CMK (cell line): ENCODE results near the gene SLFN13.
"Not testable (repeated sequence)": the region's sequence is repeated elsewhere in the genome, so short reads cannot be mapped to it uniquely, and the experiment has no call there.

Experiments used
- DNase-seq: peaks from one replicate; pipeline ENCODE4 v3.0.0-alpha.2; 2010; ENCODE audit warnings: low read depth

The SLFN13 gene

DNA sequence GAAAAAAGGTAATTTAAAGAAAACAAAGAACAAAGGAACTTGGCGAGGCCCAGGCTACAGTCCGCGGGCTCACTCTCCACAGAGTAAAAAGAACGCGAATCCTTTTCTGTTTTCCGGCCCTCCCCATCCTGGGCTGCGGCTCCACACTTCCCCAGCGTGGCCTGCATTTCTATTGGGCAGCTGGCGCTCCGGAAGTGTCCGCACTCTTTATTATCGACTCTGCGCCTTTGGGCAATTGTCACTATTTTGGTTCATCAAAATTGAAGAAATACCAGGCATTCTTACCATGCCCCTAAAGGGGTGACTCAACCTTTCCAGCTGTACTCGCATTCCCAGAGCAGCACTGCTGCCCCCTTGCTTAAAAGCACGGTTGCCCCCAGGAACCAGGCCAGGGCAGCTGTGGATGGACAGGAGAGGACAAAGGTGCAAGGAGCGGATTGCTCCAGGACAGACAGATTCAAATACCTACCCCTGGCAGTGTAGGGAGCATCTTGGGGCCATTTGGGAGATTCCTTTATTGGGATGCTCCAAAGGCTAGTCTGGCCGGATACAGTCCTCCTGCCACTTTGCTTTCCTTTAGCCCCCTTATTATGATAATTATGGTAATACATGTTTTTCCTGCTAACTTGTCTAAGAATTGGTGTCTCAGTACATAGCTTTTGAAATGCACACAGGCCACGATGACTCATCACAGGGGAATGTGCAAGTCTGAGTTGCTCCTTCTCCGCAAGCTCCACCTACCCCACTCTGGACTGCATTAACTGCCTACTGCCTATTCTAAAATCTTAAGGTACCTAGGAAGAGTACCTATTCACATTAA lies 15.3 kb downstream of the SLFN13 start:
- DNase-seq, result no peak

DNA sequence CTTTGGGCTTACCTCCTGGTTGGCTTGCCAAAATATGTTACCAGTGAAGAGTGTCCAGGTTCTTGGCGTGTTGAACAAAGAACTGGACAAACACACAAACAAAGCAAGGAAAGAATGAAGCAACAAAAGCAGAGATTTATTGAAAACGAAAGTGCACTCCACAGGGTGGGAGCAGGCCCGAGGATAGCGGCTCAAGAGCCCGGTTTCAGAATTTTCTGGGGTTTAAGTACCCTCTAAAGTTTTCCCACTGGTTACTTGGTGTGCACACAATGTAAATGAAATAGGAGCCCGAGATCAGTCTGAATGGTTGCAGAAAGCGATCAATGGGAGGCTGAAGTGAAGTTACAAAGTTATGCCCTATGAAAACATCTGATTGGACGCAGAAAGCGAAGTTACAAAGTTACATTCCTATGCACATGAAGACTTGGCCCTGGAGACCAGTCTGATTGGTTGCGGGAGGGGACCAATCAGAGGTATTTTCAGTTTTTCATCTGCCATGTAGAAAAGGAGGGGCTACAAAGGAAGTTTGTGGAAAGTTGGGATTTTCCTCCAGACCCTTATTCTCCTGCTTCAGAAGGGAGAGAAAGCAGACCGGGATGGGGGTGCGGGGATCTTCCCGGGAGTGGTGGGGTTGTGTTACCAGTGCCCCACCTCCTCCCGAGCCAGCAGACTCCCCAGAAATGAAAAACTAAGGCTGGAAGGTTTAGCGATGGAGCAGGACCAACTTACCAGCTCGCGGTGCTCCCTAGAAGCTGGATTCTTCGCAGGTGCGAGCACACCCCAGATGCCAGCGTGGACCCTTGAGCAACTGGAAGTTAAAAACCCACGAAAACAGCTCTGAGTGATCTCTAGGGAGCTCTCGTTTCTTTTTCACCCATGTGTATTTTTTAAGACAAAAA lies 16.1 kb downstream of the SLFN13 start, which contains the start of gene SLFN12:
Gene SLFN12, minus strand, starts transcription at position 325 of the 899 bp plus-strand sequence. CDS start 9,472 bp downstream, outside the sequence.
- no peak for DNase-seq

DNA sequence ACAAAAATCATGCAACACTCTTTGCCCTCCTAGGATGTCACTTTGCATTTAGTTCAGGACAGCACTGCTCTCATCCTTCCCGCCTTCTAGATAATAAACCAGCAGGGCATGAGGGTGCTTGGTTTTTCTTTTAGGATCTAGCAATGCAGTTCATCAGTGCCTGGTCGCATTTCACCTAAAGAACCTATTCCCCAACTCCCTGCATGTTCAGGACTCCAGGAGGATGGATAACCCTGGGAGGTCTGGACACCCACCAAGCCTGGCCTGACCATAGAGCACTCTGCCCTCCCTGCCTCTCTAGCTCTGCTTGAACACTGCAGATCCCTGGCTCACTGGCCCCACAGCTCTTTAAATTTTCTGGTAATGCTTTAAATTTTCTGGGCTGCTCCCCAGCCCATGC lies 18.9 kb downstream of the SLFN13 start:
- DNase-seq, result no peak

DNA sequence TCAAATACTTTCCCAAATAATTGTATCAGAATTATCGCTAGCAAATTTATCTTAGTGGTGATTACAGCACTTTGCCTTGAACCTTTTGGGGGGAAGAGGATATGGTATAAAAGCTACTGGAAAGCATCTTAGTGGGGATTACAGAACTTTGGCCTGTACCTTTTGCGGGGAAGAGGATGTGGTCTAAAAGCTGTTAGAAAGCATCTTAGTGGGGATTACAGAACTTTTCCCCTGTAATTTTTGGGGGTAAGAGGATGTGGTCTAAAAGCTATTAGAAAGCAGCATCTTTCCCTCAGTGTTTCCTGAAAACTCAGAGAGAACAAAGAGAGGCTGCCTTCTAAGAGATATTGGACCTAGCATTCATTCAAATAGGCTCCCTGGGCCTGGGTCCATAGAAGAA lies 20.3 kb downstream of the SLFN13 start:
- no peak for DNase-seq

DNA sequence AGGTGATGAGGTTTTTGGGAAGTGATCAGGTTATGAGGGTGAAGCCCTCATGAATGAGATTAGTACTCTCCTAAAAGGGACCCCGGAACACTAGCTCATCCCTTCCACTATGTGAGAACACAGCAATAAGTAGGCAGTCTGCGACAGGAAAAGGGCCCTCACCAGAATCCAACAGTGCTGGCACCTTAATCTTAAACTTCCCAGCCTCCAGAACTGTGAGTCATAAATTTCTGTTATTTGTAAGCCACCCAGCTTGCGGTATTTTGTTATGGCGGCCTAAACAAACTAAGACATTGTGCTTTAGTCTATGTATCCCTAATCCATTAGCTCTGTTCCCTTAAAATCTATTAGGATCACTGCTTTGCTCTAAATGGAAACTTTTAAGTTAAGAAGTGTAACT lies 24.8 kb downstream of the SLFN13 start:
- no peak for DNase-seq

DNA sequence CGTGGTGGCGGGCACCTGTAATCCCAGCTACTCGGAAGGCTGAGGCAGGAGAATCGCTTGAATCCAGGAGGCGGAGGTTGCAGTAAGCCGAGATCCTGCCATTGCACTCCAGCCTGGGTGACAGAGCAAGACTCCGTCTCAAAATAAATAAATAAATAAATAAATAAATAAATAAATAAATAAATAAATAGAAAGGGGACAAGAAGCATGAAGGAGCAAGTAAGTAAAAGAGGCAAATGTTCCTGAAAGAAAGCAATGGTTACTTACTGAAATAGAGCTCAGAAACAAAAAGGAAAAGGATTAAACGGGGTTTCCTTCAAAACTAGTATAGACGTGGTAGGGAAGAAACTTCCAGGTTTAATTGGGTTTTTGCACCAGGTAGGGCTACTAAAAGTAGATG lies 27.5 kb downstream of the SLFN13 start:
- not testable (repeated sequence) for DNase-seq

DNA sequence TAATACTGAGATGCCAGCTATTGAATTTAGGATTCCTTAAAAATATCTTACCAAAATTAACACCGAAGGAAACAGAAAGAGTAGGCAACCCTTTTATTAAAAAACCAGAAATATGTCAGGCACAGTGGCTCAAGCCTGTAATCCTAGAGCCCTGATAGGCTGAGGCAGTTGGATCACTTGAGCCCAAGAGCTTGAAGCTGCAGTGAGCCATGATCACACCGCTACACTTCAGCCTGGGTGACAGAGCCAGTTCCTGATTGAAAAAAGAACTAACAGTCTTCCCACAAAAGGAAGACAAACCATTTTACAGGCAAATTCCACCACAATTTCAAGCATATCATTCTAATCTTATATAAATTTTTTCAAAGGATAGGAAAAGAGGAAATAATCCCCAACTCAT lies 31.9 kb downstream of the SLFN13 start:
- no peak for DNase-seq

DNA sequence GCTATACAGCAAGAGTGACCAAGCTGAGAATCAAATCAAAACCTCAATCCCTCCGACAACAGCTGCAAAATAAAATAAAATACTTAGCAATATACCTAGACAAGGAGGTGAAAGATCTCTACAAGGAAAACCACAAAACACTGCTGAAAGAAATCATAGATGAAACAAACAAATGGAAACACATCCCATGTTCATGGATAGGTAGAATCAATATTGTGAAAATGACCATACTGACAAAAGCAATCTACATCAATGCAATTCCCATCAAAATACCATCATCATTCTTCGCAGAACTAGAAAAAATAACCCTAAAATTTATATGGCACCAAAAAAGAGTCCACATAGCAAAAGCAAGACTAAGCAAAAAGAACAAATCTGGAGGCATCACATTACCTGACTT lies 33.9 kb downstream of the SLFN13 start:
- DNase-seq, result not testable (repeated sequence)

DNA sequence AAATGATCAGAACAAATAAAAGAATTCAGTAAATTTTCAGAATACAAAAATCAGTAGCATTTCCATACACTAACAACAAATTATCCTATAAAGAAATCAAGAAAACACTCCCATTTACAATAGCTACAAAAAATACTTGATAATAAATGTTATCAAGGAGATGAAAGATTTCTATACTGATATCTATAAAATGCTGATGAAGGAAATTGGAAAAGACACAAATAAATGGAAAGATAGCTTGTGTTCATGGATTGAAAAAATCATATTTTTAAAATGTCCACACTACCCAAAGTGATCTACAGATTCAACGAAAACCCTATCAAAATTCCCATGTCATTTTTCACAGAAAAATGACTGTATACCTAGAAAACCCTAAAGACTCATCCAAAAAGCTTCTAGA lies 34.3 kb downstream of the SLFN13 start:
- DNase-seq, result no peak

DNA sequence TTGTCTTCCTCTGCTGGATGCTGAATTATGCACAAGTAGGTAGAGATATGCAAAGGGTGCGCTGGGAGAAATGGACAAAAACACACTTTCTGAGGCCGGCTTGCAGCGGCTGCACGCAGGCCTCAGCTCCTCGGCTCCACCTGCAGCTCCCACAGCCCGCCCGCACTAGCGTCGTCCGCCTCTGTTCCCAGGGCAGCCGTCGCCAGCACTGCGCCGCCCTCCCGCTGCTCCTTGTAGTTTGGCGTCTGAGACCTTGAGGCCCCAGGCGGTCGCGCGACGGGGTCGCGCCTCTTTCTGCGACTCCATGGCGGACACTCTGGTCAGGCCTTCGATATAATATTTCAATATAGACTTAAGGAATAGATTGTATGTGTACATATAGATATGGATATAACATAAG lies 41.0 kb downstream of the SLFN13 start:
- DNase-seq, result no peak

DNA sequence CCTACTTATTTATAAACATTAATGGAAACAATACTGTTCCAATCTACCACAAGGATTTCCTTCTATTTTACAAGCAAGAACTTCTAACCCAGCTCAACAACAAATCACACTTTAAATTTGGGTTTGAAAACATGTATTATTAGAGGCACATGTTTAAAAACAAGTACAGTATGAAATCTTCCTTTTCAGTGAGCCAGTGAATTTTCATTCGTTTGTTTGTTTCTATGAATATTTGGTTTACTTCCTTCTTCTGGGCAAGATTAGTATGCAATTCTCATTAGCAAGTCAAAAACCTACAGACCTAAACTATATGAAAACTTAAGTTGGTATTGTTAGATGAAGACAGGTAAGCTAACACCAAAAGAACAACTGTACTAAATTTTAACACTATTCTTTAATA lies 42.0 kb downstream of the SLFN13 start:
- DNase-seq, result no peak

DNA sequence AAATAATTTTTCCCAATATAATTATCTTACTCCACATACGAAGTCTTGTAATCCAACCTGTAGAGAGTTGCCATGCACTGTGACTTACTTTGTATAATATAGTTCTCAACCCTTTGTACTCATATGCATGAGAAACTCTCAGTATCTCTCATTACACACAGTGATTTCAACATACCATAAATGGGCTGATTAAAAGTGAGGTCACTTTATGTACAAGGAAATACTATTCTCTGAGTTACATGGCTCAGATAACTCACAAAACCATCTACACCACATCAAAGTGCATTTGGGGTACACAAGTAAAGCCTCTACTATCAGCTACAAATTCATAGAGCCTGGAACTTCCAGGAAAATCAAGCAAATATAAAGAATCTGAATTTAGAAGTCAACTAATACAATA lies 44.2 kb downstream of the SLFN13 start:
- no peak for DNase-seq

DNA sequence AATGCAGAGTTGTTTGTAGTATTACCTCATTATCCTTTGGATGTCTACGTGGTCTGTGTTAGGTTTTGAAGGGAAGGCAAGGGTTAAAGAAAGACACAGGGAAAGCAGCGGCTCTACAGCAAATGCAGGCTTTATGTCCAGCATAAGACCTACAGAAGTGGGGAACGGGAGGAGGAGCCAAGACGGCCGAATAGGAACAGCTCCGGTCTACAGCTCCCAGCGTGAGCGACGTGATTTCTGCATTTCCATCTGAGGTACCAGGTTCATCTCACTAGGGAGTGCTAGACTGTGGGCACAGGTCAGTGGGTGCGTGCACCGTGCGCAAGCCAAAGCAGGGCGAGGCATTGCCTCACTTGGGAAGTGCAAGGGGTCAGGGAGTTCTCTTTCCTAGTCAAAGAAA lies 54.8 kb downstream of the SLFN13 start:
- DNase-seq, result not testable (repeated sequence)

DNA sequence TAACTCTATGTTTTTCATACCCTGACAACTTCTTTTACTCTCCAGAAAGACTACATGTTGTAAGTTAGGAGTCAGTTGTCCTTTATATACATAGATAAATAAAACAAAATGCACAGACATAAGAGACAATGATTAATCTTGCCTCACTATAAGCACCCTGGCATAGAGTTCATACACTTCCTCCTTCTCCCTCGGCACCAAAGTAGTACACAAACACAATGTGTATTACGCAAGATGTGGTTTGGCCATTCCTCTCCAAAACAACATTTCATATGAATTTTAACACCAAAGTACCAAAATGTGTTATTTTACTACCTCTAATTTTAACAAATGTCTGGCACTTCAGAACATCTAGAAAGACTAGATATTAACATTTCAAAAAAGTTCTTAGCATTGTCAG lies 57.9 kb downstream of the SLFN13 start:
- DNase-seq, result no peak

DNA sequence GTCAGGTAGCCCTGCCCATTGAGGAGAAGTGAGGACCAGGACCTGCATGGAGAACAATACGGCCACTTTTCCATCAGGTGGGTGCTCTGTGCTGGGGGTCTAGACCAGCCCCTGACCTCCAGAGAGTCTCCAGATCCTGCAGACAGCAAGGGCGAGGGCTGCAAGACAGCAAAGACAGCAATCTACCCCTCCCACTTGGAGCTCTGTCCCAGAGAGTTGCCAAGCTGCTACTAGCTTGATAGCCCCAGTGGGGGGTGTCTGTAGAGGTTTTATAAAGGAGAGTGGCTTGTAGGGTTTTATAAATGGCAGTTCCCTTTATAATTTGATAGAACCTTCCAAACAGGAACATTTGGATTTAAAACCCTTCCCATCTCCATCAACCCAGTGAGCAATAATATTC lies 58.4 kb downstream of the SLFN13 start:
- no peak for DNase-seq

DNA sequence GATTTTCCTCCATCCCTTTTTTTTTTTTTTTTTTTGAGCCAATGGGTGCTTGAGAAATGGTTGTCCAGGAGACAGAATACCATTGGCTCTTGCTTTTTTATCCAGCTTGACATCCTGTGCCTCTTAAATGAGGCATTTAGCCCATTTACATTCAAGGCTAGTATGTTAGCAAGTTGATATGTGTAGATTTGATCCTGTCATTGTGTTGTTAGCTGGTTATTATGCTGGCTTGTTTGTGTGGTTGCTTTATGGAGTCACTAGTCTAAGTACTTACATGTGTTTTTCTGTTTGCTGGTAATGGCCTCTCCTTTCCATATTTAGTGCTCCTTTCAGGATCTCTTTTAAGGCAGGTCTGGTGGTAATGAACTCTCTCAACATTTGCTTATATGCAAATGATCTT lies 61.1 kb downstream of the SLFN13 start:
- no peak for DNase-seq
